Natural killer cell (primary cell): ENCODE data around the gene PHLPP1. TPM values are rescaled to one million over a fixed set of nuclear protein-coding genes. Genes with fewer than 3 reads are reported as not detected.

ENCODE experiments used
- ATAC-seq, 3 donors: fragments of 150-1000 bp in 2 of 3; fragments of 200-7000 bp in 1 of 3; cut with Tn5 transposase; 1 replicate in 1 of 3; 2 replicates in 2 of 3; pipeline ENCODE4 v1.10.0; 2021; ENCODE audit warnings: mild to moderate bottlenecking in 2 of 3, moderate library complexity in 2 of 3
- DNase-seq, 2 donors: peaks; one replicate each; pipeline versions ENCODE4 v3.0.0 to v3.0.0-alpha.2; 2013 to 2021; ENCODE audit warnings: mixed read lengths in 1 of 2
- H3K27ac ChIP-seq: one replicate; pipeline ENCODE4 v1.5.1; 2013; ENCODE audit warnings: mild to moderate bottlenecking, low read length
- H3K27me3 ChIP-seq: one replicate; pipeline ENCODE4 v1.6.1; 2013; ENCODE audit warnings: low read length; ENCODE audit not compliant: control insufficient read depth, insufficient read depth
- H3K36me3 ChIP-seq: one replicate; pipeline ENCODE4 v1.6.1; 2013; ENCODE audit warnings: low read length; ENCODE audit not compliant: control insufficient read depth, insufficient read depth
- H3K4me1 ChIP-seq: one replicate; pipeline ENCODE4 v1.6.1; 2013; ENCODE audit warnings: low read length; ENCODE audit not compliant: control insufficient read depth, insufficient read depth
- H3K4me3 ChIP-seq: one replicate; pipeline ENCODE4 v1.5.1; 2013; ENCODE audit warnings: low read length
- H3K9me3 ChIP-seq: one replicate; pipeline ENCODE4 v1.6.1; 2013; ENCODE audit warnings: low read length; ENCODE audit not compliant: control insufficient read depth, insufficient read depth
- H3K27ac Mint-ChIP-seq, 2 donors: one replicate each; pipeline ENCODE4 v1.8.0; 2022; ENCODE audit warnings: mild to moderate bottlenecking in 2 of 2, mixed read lengths in 2 of 2, moderate library complexity in 1 of 2
- H3K27me3 Mint-ChIP-seq, 2 donors: one replicate each; pipeline ENCODE4 v1.8.0; 2022; ENCODE audit warnings: low read depth in 2 of 2, mixed read lengths in 2 of 2
- H3K36me3 Mint-ChIP-seq: one replicate; pipeline ENCODE4 v1.8.0; 2022; ENCODE audit warnings: mixed read lengths
- H3K4me1 Mint-ChIP-seq, 2 donors: one replicate each; pipeline ENCODE4 v1.8.0; 2022; ENCODE audit warnings: mixed read lengths in 2 of 2
- H3K4me3 Mint-ChIP-seq: one replicate; pipeline ENCODE4 v1.8.0; 2022; ENCODE audit warnings: mild to moderate bottlenecking, moderate library complexity, mixed read lengths
- H3K9me3 Mint-ChIP-seq, 2 donors: one replicate each; pipeline ENCODE4 v1.8.0; 2022; ENCODE audit warnings: mixed read lengths in 2 of 2
- CTCF ChIP-seq: fragments of 200-600 bp; IDR thresholded peaks from one replicate; pipeline ENCODE4 v1.8.0; 2022; ENCODE audit warnings: antibody characterized with exemption
- WGBS: methylation state at CpG from one replicate; pipeline ENCODE4 v1.1.7; 2013; ENCODE audit warnings: missing lambda C conversion rate; ENCODE audit not compliant: insufficient coverage; 5-methylcytosine and 5-hydroxymethylcytosine counted together
- intact Hi-C: fragments of 100-400 bp; cut with micrococcal nuclease; formaldehyde crosslinking; loops from one replicate; pipeline ENCODE4 v1.14.2; 2022
- total RNA-seq, 4 donors: library from RNA; stranded (reverse); fragments of 120-200 nt in 1 of 4; gene quantifications; one replicate each; pipeline versions ENCODE4 v1.2.3 to v1.2.4, GENCODE V29; 2013 to 2022

PHLPP1 gene
- total RNA-seq, 3 donors from 2014 or later (not counting 1 experiment from before 2014, with no cell fraction given): 12.1 to 14.8 (median 12.2) TPM

GRCh38 chr18:62868645-62869044, 153.3 kb downstream of the PHLPP1 start:
- TF ChIP-seq CTCF: no peak
- no peak overlapping the region for H3K4me3 ChIP-seq
- Mint-ChIP-seq H3K4me1 (peaks cover 14 to 19% of the 10 kb centered on the region in 2 donors), H3K36me3 (no peaks in the 10 kb centered on the region), H3K9me3 (no peaks in the 10 kb centered on the region), H3K27me3 (no peaks in the 10 kb centered on the region), H3K27ac (peak overlapping the region; percentile 91 to 92), H3K4me3 (peak overlapping the region; percentile 82)
- no peaks in the 10 kb centered on the region for H3K9me3 ChIP-seq
- intact Hi-C loops: no loop called here
- no peaks in the 10 kb centered on the region for H3K36me3 ChIP-seq
- peak overlapping the region; percentile 79 for H3K27ac ChIP-seq
- no peak for ATAC-seq
- peaks cover 7% of the 10 kb centered on the region for H3K4me1 ChIP-seq
- H3K27me3 ChIP-seq: no peaks in the 10 kb centered on the region
- DNase-seq: no peak

- intact Hi-C loops: no loop called here
- Histone ChIP-seq H3K36me3 (no peaks in the 10 kb centered on the region), H3K27ac (no peak overlapping the region), H3K4me1 (peaks cover 6% of the 10 kb centered on the region), H3K4me3 (no peak overlapping the region), H3K27me3 (no peaks in the 10 kb centered on the region), H3K9me3 (no peaks in the 10 kb centered on the region)
- H3K4me3 Mint-ChIP-seq: no peak overlapping the region
- peaks cover 18% of the 10 kb centered on the region in 2 donors for H3K4me1 Mint-ChIP-seq
- no peaks in the 10 kb centered on the region for H3K36me3 Mint-ChIP-seq
- peak overlapping the region; percentile 91 to 92 for H3K27ac Mint-ChIP-seq
- ATAC-seq (no peak), DNase-seq (no peak)
- H3K27me3 Mint-ChIP-seq: no peaks in the 10 kb centered on the region
- no peak for TF ChIP-seq CTCF
- no peaks in the 10 kb centered on the region for H3K9me3 Mint-ChIP-seq
Observed at GRCh38 chr18:62870643-62871042, 155.3 kb downstream of the PHLPP1 start.

- no peaks in the 10 kb centered on the region for H3K9me3 Mint-ChIP-seq
- peaks cover 2 to 10% of the 10 kb centered on the region in 2 donors for H3K4me1 Mint-ChIP-seq
- H3K9me3 ChIP-seq: no peaks in the 10 kb centered on the region
- no peak overlapping the region for H3K4me3 Mint-ChIP-seq
- H3K36me3 Mint-ChIP-seq: no peaks in the 10 kb centered on the region
- ATAC-seq (no peak), DNase-seq (no peak)
- no peaks in the 10 kb centered on the region for H3K27me3 ChIP-seq
- 100% methylated on average over 2 of the region's 3 CpGs for WGBS
- H3K4me1 ChIP-seq: no peaks in the 10 kb centered on the region
- no peaks in the 10 kb centered on the region for H3K27me3 Mint-ChIP-seq
- H3K36me3 ChIP-seq: no peaks in the 10 kb centered on the region
- no peak overlapping the region for H3K27ac Mint-ChIP-seq
- TF ChIP-seq CTCF: no peak
- intact Hi-C loops: no loop called here
- H3K27ac ChIP-seq: no peak overlapping the region
- H3K4me3 ChIP-seq: no peak overlapping the region
Observed at GRCh38 chr18:62875323-62875722, 160.0 kb downstream of the PHLPP1 start.

GRCh38 chr18:62876111-62876510, 160.8 kb downstream of the PHLPP1 start:
- H3K9me3 Mint-ChIP-seq: no peaks in the 10 kb centered on the region
- Histone ChIP-seq H3K36me3 (no peaks in the 10 kb centered on the region), H3K4me1 (no peaks in the 10 kb centered on the region), H3K4me3 (no peak overlapping the region), H3K27ac (no peak overlapping the region), H3K9me3 (no peaks in the 10 kb centered on the region), H3K27me3 (no peaks in the 10 kb centered on the region)
- TF ChIP-seq CTCF: no peak
- DNase-seq (no peak), ATAC-seq (no peak)
- H3K4me1 Mint-ChIP-seq: peaks cover 0 to 10% of the 10 kb centered on the region in 2 donors
- no peaks in the 10 kb centered on the region for H3K27me3 Mint-ChIP-seq
- WGBS: 100% methylated on average over 2 of the region's 4 CpGs
- intact Hi-C loops: no loop called here
- no peaks in the 10 kb centered on the region for H3K36me3 Mint-ChIP-seq
- no peak overlapping the region for H3K27ac Mint-ChIP-seq
- no peak overlapping the region for H3K4me3 Mint-ChIP-seq
